Fibroblast of skin of left biceps (primary cell): ENCODE results near the gene RNF123.

Source experiments
- DNase-seq, 2 experiments: peaks; one replicate each; pipeline ENCODE4 v3.0.0-alpha.2; 2013; ENCODE audit warnings: low read depth in 2 of 2

The RNF123 gene

DNA sequence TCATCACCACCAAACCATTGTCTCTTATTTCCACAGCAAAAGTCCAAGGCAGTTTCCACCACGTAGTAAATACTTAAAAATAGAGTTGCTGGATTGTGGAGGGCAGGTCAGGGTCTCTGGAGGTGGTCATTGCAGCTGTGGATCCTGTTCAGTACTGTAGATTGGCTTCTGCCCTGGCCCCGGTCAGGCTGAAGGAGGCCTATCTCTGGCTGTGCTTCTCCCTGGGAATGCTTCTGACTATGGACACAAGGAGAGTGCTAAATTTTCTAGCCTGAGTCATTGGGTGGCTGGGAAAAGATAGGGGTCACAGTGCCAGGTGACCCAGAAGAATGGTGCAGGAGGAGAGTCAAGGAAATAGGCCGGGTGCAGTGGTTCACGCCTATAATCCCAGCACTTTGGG, 60.7 kb downstream of the RNF123 start:
- DNase-seq = no peak

- DNase-seq = no peak
Observed at GRCh38 chr3:49751501-49751900, 62.1 kb downstream of the RNF123 start.

DNA sequence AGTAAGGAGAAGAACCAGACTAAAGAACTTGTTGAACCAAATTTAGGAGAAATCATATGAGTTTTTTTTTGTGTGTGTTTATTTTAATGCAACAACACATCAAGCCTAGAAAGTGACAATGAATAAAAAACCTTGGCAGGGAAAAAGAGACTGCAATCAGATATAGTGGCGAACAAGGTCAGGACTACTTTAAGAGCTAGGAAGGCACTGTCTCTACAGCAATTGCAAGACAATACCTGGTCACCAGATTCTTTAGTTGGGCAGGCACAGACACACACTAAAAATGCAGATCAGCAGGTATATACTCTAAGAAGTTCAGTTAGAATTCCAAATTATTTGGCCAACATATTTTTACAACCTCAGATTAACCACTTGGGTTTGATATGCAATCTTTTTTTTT, 65.2 kb downstream of the RNF123 start:
- no peak for DNase-seq

DNA sequence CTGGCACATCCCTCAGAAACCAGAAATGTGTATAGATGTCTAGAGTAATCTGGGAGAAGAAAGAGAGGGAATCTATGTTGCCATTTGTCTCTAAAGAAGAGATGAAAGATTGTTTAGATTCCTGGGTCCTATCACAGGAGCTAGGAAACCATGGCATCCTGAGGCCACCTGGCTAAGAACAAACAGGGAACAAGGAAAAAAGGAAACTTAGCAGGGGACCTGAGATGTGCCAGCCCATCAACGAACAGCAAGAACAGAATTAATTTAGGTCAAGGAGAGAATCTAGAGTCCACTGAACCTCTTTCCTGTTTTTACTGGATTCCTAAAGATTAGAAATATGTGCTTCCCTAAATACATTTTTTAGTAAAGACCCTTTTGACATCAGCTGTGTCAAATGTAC, 66.7 kb downstream of the RNF123 start:
- DNase-seq = no peak

DNA sequence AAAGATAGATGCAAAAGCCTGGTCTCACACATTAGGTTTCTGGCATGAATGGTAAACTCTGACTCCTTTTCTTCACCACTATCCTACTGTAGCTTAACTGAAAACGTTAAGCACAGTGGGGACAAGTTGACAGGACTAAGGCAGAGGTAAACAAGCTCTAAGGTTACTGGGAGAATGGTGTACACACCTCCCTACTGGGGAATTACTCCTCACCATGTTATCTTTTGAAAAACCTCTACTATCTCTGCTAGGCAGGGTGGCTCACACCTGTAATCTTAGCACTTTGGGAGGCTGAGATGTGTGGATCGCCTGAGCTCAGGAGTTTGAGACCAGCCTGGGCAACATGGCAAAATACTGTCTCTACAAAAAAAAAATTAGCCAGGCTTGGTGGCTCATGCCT, 67.8 kb downstream of the RNF123 start:
- DNase-seq = no peak

- no peak for DNase-seq
Observed at GRCh38 chr3:49759226-49759625, 69.9 kb downstream of the RNF123 start.

DNA sequence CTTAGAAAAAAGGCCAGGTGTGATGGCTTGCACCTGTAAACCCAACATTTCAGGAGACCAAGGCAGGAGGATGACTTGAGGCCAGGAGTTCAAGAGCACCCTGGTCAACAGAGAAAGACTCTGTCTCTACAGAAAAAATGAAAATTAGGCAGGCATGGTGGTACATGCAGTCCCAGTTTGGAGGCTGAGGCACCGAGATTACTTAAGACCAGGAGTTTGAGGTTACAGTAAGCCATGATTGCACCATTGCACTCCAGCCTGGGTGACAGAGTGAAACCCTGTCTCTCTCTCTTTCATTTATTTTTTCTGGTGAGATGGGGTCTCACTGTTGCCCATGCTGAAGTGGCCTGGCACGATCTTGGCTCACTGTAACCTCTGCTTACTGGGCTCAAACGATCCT, 72.3 kb downstream of the RNF123 start:
- DNase-seq = no peak

DNA sequence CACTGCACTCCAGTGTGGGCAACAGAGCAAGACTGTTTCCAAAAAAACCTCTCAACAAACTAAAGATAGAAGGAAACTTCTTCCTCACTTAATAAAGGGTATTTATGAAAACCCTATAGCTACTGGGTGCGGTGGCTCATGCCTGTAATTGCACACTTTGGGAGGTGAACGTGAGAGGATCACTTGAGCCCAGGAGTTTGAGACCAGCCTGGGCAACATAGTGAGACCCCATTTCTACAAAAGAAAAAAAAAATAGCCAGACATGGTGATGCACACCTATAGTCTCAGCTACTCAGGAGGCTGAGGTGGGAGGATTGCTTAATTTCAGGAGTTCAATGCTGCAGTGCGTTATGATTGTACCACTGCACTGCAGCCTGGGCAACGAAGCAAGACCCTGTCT, 74.6 kb downstream of the RNF123 start:
- DNase-seq = no peak

DNA sequence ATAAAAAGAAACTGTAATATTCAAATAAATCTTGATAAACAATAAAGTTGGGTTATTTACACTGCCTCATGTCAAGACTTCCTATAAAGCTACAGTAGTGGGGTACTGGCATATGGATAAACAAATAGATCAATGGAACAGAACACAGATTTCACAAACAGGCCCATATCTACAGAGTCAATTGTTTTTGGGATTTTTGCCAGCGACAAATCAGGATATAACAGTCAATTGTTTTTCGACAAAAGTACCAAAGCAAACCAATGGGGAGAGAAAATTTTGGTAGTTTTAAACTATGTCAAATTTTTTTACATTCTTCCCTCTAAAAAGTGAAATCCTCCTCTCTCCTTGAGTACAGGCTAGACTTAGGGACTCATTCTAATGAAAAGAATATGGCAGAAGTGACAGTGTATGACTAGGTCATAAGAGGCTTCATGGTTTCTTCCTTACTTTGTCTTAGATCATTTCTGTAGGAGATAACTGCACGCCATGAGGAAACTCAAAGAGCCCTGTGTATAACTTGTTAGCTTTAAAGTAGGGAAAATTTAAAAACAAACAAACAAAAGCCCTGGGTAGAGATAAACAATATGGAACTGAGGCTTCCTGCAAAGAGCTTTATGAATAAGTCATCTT, 80.0 kb downstream of the RNF123 start:
- DNase-seq = no peak

DNA sequence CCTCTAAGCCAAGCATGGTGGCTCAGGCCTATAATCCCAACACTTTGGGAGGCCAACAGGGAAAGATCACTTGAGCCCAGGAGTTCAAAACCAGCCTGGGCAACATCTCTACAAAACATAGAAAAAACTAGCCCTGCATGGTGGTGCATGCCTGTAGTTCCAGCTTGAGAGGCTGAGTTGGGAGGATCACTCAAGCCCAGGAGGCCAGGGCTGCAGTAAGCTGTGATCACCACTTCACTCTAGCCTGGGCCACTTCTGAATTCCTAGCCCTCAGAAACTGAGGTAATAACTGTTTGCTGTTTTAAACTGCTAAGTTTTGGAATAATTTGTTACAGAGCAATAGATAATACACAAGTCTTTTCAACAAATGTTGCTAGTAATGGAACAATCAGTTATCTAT, 80.6 kb downstream of the RNF123 start:
- DNase-seq = no peak
